SK-N-MC (cell line): ENCODE measurements around the gene ALDOC.

ENCODE experiments used
- DNase-seq: peaks from one replicate; pipeline ENCODE4 v3.0.0-alpha.2; 2011; ENCODE audit warnings: low read depth, low spot score
- H3K27ac ChIP-seq: fragments of 200-600 bp; sonication (generic); 2 replicates; pipeline ENCODE4 v1.5.1; 2016; ENCODE audit warnings: mixed run types
- H3K36me3 ChIP-seq: fragments of 200-600 bp; sonication (generic); 2 replicates; pipeline ENCODE4 v1.6.1; 2017; ENCODE audit warnings: antibody characterized with exemption, low read length, mixed read lengths; ENCODE audit not compliant: insufficient read depth
- H3K4me3 ChIP-seq: fragments of 200-600 bp; sonication (generic); 2 replicates; pipeline ENCODE4 v1.5.1; 2016
- H3K9ac ChIP-seq: fragments of 200-600 bp; sonication (generic); 2 replicates; pipeline ENCODE4 v1.8.0; 2017; ENCODE audit warnings: mixed run types, mixed read lengths; ENCODE audit not compliant: insufficient read length
- H3K9me3 ChIP-seq: fragments of 200-600 bp; sonication (generic); 2 replicates; pipeline ENCODE4 v1.6.1; 2017; ENCODE audit warnings: low read depth, mild to moderate bottlenecking, antibody characterized with exemption, low read length, moderate library complexity, mixed read lengths
- EZH2 ChIP-seq: fragments of 200-600 bp; sonication (generic); IDR thresholded peaks from one replicate; pipeline ENCODE4 v1.6.1; 2017; ENCODE audit warnings: antibody characterized with exemption
- FOXP2 ChIP-seq: optimal IDR thresholded peaks from 2 replicates; pipeline ENCODE3; 2011; ENCODE audit warnings: mild to moderate bottlenecking, moderate library complexity; ENCODE audit not compliant: insufficient read depth; ENCODE audit errors: extremely low read length, control extremely low read depth
- POLR2AphosphoS5 ChIP-seq: IDR thresholded peaks from 2 replicates; pipeline ENCODE4 v1.6.1; 2012; ENCODE audit warnings: mild to moderate bottlenecking, low read depth, low read length, borderline replicate concordance

Gene ALDOC

DNA sequence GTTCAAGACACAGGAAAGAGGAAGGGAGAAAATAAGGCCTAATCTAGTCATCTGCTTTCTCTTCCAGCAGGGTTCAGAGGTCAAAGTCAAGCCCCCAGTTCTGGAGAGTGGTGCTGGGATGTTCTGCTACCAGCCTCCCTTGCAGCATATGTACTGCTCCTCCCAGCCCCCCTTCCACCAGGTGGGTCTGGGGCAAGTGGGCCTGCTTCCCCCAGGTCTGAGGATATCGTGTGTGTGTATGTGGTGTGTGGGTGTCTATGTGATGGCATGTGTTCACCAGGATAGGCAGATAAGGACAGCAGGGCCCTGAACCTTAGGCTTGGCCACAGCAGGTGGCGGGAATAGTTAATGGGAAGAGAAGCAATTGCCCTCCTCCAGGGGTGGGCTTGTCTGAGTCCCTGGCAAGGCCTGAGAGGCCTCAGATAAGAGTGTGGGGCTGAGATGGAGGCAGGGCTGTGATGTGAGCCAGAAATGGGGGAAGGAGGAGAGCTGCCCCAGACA is 49.5 kb downstream of the ALDOC start:
- Histone ChIP-seq H3K9ac (no peak overlapping the region), H3K9me3 (no peaks in the 10 kb centered on the region), H3K27ac (no peak overlapping the region), H3K4me3 (no peak overlapping the region), H3K36me3 (no peaks in the 10 kb centered on the region)
- no peak for DNase-seq
- no peak for TF ChIP-seq POLR2AphosphoS5
- no peak for TF ChIP-seq FOXP2
- no peak for TF ChIP-seq EZH2

DNA sequence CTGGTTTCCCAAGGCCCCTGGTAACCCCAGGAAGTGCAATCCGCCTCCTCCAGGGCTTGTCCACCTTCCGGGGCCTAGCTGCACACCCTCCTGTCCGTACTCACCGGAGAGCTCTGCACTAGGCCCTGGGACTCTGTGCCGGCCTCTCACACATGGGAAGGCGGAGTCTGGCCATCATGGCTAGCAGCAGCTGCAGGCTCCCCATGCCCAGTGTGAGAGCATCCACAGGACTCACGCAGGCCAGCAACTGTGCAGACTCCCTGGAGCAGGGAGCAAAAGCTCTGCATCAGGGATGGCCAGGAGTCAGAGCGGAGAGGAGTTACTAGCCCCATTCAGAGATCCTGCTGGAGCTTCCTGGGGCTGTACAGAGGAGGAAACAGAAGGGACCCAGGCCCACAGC is 50.3 kb downstream of the ALDOC start:
- no peak for DNase-seq
- H3K9me3 ChIP-seq: no peaks in the 10 kb centered on the region
- no peak overlapping the region for H3K27ac ChIP-seq
- no peak overlapping the region for H3K9ac ChIP-seq
- no peak for TF ChIP-seq EZH2
- TF ChIP-seq FOXP2: no peak
- H3K4me3 ChIP-seq: no peak overlapping the region
- no peaks in the 10 kb centered on the region for H3K36me3 ChIP-seq

DNA sequence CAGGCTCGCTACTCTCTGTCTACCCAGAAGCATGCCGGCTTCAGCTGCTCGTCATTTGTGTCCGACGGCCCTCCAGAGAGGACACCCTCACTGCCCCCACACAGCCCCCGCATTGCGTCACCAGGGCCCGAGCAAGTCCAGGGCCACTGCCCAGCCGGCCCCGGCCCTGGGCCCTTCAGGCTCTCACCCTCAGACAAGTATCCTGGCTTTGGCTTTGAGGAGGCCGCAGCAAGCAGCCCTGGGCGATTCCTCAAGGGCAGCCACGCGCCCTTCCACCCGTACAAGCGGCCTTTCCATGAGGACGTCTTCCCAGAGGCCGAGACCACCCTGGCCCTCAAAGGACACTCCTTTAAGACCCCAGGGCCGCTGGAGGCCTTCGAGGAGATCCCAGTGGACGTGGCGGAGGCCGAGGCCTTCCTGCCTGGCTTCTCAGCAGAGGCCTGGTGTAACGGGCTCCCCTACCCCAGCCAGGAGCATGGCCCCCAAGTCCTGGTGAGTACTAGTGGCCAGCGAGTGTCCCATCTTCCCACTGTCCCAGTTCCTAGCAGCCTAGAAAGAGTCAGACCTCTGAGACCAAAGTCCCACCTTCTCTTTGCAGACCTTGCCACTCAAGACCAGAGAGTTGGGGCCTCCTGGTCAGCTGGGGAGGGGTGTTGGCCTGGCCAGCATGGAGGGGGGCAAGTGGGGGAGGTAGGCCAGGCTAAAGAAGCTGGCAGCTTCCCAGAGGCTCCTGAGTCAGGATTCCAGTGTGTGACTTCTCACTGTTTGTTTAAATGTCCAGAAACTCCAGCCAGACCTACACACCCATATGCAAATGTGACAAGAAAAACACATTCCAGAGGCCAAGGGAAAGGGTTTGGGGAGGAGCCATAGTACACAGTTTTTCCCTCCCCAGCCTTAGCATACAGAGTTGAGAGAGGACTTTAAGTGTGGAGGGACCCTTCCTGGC is 51.9 kb downstream of the ALDOC start:
- no peaks in the 10 kb centered on the region for H3K9me3 ChIP-seq
- H3K27ac ChIP-seq: no peak overlapping the region
- H3K9ac ChIP-seq: no peak overlapping the region
- no peak for DNase-seq
- H3K4me3 ChIP-seq: no peak overlapping the region
- TF ChIP-seq EZH2: no peak
- no peak for TF ChIP-seq POLR2AphosphoS5
- H3K36me3 ChIP-seq: no peaks in the 10 kb centered on the region

DNA sequence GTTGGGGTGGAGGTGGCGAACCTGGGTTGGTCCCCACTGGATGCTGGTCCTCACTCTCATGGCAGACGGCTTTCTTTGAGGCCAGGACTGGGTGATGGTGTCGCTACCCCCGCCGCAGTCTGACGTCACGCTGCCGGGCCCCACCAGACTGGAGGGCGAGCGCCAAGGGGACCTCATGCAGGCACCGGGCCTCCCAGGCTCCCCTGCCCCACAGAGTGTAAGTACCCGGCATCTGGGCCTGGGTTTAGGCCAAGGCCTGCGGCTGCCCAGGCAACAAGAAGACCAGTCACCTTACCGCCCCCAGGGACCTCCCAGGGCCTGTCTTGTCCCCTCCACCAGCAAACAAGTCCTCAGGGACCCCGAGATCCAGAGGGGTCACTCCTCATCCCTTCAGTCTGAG is 52.8 kb downstream of the ALDOC start:
- TF ChIP-seq POLR2AphosphoS5: no peak
- no peak for TF ChIP-seq FOXP2
- no peak for TF ChIP-seq EZH2
- Histone ChIP-seq H3K9me3 (no peaks in the 10 kb centered on the region), H3K4me3 (no peak overlapping the region), H3K27ac (no peak overlapping the region), H3K9ac (no peak overlapping the region), H3K36me3 (no peaks in the 10 kb centered on the region)
- no peak for DNase-seq

DNA sequence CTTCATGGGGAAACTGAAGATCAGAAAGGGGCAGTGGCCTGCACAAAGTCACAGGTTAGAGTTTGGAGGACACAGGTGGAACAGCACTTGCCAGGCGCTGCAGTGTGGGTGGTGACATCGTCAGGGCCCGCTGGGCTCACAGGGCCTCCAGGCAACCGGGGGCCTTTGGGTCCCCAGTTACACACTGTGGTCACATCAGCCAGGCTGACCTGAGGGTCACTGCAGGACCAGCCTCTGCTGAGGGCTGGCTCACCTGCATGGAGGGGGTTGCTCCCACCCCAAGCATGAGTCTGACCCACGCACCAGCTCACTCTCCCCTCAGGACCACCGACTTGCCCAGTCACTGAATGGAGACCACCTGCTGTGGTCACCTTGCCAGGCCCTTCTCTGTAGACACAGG is 53.5 kb downstream of the ALDOC start:
- no peaks in the 10 kb centered on the region for H3K36me3 ChIP-seq
- H3K9me3 ChIP-seq: no peaks in the 10 kb centered on the region
- TF ChIP-seq FOXP2 (no peak), EZH2 (no peak), POLR2AphosphoS5 (no peak)
- no peak for DNase-seq
- H3K27ac ChIP-seq: no peak overlapping the region
- H3K9ac ChIP-seq: no peak overlapping the region
- no peak overlapping the region for H3K4me3 ChIP-seq
